IPS DF 6.9 (cell line): Measurements from ENCODE around the gene PRX.

ENCODE experiments used
- DNase-seq: peaks from one replicate; pipeline ENCODE4 v3.0.0-alpha.2; 2013; ENCODE audit warnings: low read depth, low spot score
- H3K27ac ChIP-seq: one replicate; pipeline ENCODE4 v1.5.1; 2013; ENCODE audit warnings: low read length, control low read depth
- H3K27me3 ChIP-seq: 2 replicates; pipeline ENCODE4 v1.6.1; 2013; ENCODE audit warnings: mild to moderate bottlenecking, low read length; ENCODE audit not compliant: control insufficient read depth, insufficient read depth
- H3K36me3 ChIP-seq: 2 replicates; pipeline ENCODE4 v1.6.1; 2013; ENCODE audit warnings: low read length; ENCODE audit not compliant: control insufficient read depth, insufficient read depth
- H3K4me1 ChIP-seq: 2 replicates; pipeline ENCODE4 v1.6.1; 2013; ENCODE audit warnings: low read length; ENCODE audit not compliant: control insufficient read depth, insufficient read depth
- H3K4me3 ChIP-seq: 2 replicates; pipeline ENCODE4 v1.5.1; 2013; ENCODE audit warnings: mild to moderate bottlenecking, low read length
- H3K9me3 ChIP-seq: 2 replicates; pipeline ENCODE4 v1.6.1; 2013; ENCODE audit warnings: low read length, inconsistent platforms; ENCODE audit not compliant: control insufficient read depth, insufficient read depth
- WGBS: extraction: QIAGEN DNeasy Blood & Tissue Kit; methylation state at CpG from one replicate; pipeline ENCODE4 v1.1.7; 2013; ENCODE audit warnings: mixed read lengths, missing lambda C conversion rate; ENCODE audit not compliant: insufficient read length, insufficient coverage; 5-methylcytosine and 5-hydroxymethylcytosine counted together

PRX gene

DNA sequence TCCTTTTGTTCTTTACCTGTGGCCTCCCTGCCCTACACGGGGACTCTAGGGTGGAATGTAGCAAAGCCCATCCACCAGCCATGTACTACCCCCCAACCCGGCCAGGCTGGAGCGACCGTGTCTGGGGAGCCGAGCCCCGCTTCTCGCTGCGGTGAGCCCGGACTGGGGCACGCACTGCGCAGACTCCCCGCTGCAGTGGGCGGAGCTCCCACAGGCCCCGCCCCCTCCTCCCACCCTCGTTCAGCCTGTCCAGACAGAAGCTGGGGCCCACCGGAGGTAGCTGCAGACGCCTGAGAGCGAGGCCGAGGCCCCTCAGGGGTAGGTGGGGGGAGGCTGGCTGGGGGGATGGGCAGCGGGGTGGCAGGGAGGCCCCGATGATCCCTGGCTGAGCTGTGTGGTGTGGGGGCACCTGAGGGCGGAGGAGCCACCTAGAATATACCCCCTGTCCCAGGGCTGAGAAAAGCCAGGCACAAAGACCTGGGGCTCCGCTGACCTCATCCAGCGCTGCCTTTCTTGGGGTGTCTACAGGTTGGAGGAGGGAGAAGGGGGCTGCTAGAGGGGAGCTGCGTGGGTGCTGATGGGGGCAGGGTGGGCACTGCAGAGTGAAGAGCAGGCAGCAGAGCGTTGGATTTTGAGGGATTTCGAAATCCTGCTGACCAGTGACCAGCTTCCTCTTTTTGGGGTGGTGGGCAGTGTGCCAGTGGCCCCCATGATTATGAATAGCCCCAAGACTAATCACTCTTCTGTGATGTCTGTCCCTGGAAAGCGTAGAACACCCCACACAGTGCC lies 47.4 kb downstream of the PRX start:
- H3K4me3 ChIP-seq, result peak overlapping the region; percentile 45; the same call in 1 of the 2 replicates
- no CpG with 5 or more reads among the region's 28 CpGs for WGBS
- H3K9me3 ChIP-seq, result no peaks in the 10 kb centered on the region
- 0 out of 2 replicates have a peak, but pooled peaks cover 3% of the 10 kb centered on the region for H3K4me1 ChIP-seq
- peaks cover 5% of the 10 kb centered on the region for H3K36me3 ChIP-seq
- no peaks in the 10 kb centered on the region for H3K27me3 ChIP-seq
- DNase-seq, result peak; percentile 70
- no peak overlapping the region for H3K27ac ChIP-seq

- WGBS, result no CpG with 5 or more reads among the region's 3 CpGs
- Histone ChIP-seq H3K4me3 (no peak overlapping the region), H3K27me3 (no peaks in the 10 kb centered on the region), H3K36me3 (peaks cover 5% of the 10 kb centered on the region), H3K9me3 (no peaks in the 10 kb centered on the region), H3K27ac (no peak overlapping the region), H3K4me1 (0 out of 2 replicates have a peak, but pooled peaks cover 3% of the 10 kb centered on the region)
- DNase-seq, result no peak
Observed at GRCh38 chr19:40365010-40365409, 48.2 kb downstream of the PRX start.

GRCh38 chr19:40363069-40363468 lies 50.1 kb downstream of the PRX start:
- H3K4me3 ChIP-seq, result no peak overlapping the region
- 0 out of 2 replicates have a peak, but pooled peaks cover 3% of the 10 kb centered on the region for H3K4me1 ChIP-seq
- H3K27ac ChIP-seq, result no peak overlapping the region
- no peaks in the 10 kb centered on the region for H3K9me3 ChIP-seq
- no peaks in the 10 kb centered on the region for H3K27me3 ChIP-seq
- peaks cover 5% of the 10 kb centered on the region for H3K36me3 ChIP-seq
- WGBS, result no CpG with 5 or more reads among the region's 5 CpGs
- DNase-seq, result no peak

DNA sequence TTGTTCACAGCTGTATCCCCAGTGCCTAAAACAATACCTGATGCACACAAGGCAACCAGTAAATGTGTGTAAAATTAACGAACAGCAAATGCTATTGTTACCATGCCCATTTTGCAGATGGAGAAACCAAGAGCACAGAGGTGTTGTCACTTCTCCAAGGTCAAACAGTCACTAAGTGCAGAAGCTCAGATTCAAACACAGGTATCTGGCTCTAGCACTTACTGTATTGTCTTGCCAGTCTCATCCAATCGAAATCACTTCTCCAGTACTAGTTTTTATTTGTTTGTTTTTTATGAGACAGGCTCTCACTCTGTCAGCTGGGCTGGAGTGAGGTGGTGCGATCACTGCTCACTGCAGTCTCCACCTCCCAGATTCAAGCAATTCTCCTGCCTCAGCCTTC lies 51.0 kb downstream of the PRX start:
- Histone ChIP-seq H3K27me3 (no peaks in the 10 kb centered on the region), H3K4me1 (0 out of 2 replicates have a peak, but pooled peaks cover 3% of the 10 kb centered on the region), H3K27ac (no peak overlapping the region), H3K4me3 (no peak overlapping the region), H3K9me3 (no peaks in the 10 kb centered on the region), H3K36me3 (no peaks in the 10 kb centered on the region)
- WGBS, result no CpG with 5 or more reads among the region's 3 CpGs
- no peak for DNase-seq

DNA sequence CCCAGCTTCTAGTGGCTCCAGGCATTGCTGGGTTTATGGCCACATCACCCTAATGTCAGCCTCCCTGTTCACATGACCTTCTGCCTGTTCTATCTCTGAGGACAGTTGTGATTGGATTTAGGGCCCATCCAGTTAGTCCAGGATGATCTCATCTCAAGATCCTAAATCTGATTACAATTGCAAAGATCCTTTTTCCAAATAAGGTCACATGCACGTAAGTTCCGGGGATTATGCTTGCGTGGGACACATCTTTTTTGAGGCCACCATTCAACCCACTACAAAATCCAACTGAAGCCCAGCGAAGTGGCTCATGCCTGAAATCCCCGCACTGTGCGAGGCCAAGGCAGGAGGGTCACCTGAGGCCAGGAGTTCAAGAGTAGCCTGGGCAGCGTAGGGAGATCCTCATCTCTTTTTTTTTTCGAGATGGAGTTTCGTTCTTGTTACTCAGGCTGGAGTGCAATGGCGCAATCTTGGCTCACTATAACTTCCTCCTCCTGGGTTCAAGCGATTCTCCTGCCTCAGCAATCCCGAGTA lies 52.4 kb downstream of the PRX start:
- Histone ChIP-seq H3K36me3 (no peaks in the 10 kb centered on the region), H3K27ac (no peak overlapping the region), H3K4me1 (0 out of 2 replicates have a peak, but pooled peaks cover 2% of the 10 kb centered on the region), H3K27me3 (no peaks in the 10 kb centered on the region), H3K9me3 (no peaks in the 10 kb centered on the region), H3K4me3 (no peak overlapping the region)
- WGBS, result no CpG with 5 or more reads among the region's 12 CpGs
- DNase-seq, result no peak

DNA sequence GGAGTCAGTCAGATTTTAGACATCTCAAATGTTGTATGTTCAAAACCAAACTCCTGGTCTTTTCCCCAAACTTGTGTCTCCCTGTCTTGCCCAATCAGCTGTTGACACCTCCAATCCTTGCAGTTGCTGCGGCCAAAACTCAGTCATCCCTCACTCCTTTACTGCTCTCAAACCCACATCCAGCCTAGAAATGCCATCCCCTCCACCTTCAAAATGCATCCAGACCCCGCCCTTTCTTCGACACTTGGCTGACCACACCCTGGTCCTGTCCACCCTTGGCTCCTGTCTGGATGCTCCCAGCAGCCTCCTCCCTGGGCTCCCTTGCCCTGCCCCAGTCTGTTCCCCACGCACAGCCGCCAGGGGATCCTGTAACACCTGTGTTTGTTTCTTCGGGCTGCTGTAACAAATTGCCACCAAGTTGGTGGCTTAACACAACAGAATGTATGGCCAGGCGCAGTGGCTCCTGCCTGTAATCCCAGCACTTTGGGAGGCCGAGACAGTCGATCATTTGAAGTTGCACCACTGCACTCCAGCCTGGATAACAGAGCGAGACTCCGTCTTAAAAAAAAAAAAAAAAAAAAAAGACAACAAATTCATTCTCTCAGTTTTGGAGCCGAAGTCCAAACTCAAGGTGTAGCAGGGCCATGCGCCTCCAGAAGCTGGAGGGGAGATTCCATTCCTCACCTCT lies 53.0 kb downstream of the PRX start:
- Histone ChIP-seq H3K27me3 (no peaks in the 10 kb centered on the region), H3K4me1 (0 out of 2 replicates have a peak, but pooled peaks cover 2% of the 10 kb centered on the region), H3K9me3 (no peaks in the 10 kb centered on the region), H3K27ac (no peak overlapping the region), H3K36me3 (no peaks in the 10 kb centered on the region), H3K4me3 (no peak overlapping the region)
- DNase-seq, result no peak
- WGBS, result no CpG with 5 or more reads among the region's 13 CpGs

- no CpG with 5 or more reads among the region's 5 CpGs for WGBS
- Histone ChIP-seq H3K9me3 (no peaks in the 10 kb centered on the region), H3K4me1 (0 out of 2 replicates have a peak, but pooled peaks cover 2% of the 10 kb centered on the region), H3K27me3 (no peaks in the 10 kb centered on the region), H3K27ac (no peak overlapping the region), H3K4me3 (no peak overlapping the region), H3K36me3 (no peaks in the 10 kb centered on the region)
- no peak for DNase-seq
Observed at GRCh38 chr19:40358773-40359172, 54.4 kb downstream of the PRX start.

DNA sequence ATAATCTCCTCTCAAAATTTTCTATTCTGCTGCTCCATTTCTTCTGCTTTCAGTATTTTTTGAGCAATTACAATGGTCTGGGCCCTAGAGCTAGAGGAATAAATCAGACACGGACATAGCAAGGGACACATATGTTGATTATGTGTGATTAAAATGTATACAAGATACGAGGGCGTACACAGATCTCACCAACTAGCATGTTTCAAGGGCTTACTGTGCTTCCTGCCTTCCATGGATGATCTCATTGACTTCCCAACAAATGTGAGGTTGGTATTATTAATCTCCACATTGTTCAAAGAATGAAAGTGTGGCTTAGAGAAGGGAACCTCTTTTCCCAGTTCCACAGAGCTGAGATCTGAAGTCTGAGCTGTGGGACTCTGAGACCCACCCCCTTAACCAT lies 55.5 kb downstream of the PRX start:
- Histone ChIP-seq H3K4me1 (0 out of 2 replicates have a peak, but pooled peaks cover 2% of the 10 kb centered on the region), H3K9me3 (no peaks in the 10 kb centered on the region), H3K36me3 (no peaks in the 10 kb centered on the region), H3K27ac (no peak overlapping the region), H3K4me3 (no peak overlapping the region), H3K27me3 (no peaks in the 10 kb centered on the region)
- no CpG with 5 or more reads among the region's 3 CpGs for WGBS
- no peak for DNase-seq

GRCh38 chr19:40356681-40357595 lies 56.2 kb downstream of the PRX start:
- Histone ChIP-seq H3K27me3 (no peaks in the 10 kb centered on the region), H3K4me3 (no peak overlapping the region)
- no CpG with 5 or more reads among the region's 6 CpGs for WGBS

More at GRCh38 chr19:40356681-40357595, 56.2 kb downstream of the PRX start:
- Histone ChIP-seq H3K9me3 (no peaks in the 10 kb centered on the region), H3K4me1 (0 out of 2 replicates have a peak, but pooled peaks cover 2% of the 10 kb centered on the region), H3K36me3 (no peaks in the 10 kb centered on the region), H3K27ac (no peak overlapping the region)
- DNase-seq, result no peak
